SJSA1 (cell line): ENCODE measurements around the gene LILRB5. TPM values are rescaled to one million over a fixed set of nuclear protein-coding genes. Genes with fewer than 3 reads are reported as not detected.
"Not testable (repeated sequence)": the region's sequence is repeated elsewhere in the genome, so short reads cannot be mapped to it uniquely, and the experiment has no call there.

Experiments used
- DNase-seq, 2 experiments: peaks; one replicate each; pipeline ENCODE4 v3.0.0-alpha.2; 2015 to 2020; ENCODE audit warnings: low spot score in 2 of 2, low read depth in 1 of 2
- H3K27ac ChIP-seq: fragments of 250-450 bp; sonication (Bioruptor Pico); 2 replicates; pipeline ENCODE4 v1.5.1; 2020; ENCODE audit warnings: mild to moderate bottlenecking, moderate library complexity
- H3K27me3 ChIP-seq: fragments of 250-450 bp; sonication (Bioruptor Pico); replicated peaks from 2 replicates; pipeline ENCODE4 v1.5.1; 2020; ENCODE audit warnings: mild to moderate bottlenecking, moderate library complexity
- H3K36me3 ChIP-seq: fragments of 250-450 bp; sonication (Bioruptor Pico); 2 replicates; pipeline ENCODE4 v1.5.1; 2020; ENCODE audit warnings: mild to moderate bottlenecking
- H3K4me1 ChIP-seq: fragments of 250-450 bp; sonication (Bioruptor Pico); replicated peaks from 2 replicates; pipeline ENCODE4 v1.6.1; 2021; ENCODE audit warnings: mild to moderate bottlenecking
- H3K4me3 ChIP-seq: fragments of 250-450 bp; sonication (Bioruptor Pico); 2 replicates; pipeline ENCODE4 v1.5.1; 2020; ENCODE audit warnings: mild to moderate bottlenecking
- H3K9me3 ChIP-seq: fragments of 250-450 bp; sonication (Bioruptor Pico); replicated peaks from 2 replicates; pipeline ENCODE4 v1.5.1; 2020; ENCODE audit warnings: mild to moderate bottlenecking
- total RNA-seq: library from RNA; depleted of rRNA; stranded (reverse); fragments of >200 nt; shearing (Covaris generic); gene quantifications from 2 replicates; pipeline ENCODE4 v1.2.3, GENCODE V29; 2014; rRNA removed

LILRB5 gene
- total RNA-seq, result not detected in 2 replicates

- Histone ChIP-seq H3K27ac (no peak within 1 kb of the TSS), H3K36me3 (no peaks in the 10 kb centered on the region), H3K27me3 (peaks cover 64% of the 10 kb centered on the region), H3K4me3 (no peak within 1 kb of the TSS), H3K4me1 (no peaks in the 10 kb centered on the region), H3K9me3 (no peaks in the 10 kb centered on the region)
- no peak for DNase-seq
Observed at GRCh38 chr19:54257116-54257480, at the start of gene LILRB5. Gene LILRB5 (minus strand): TSS chr19:54257273. CDS start chr19:54257193, 80 bp downstream.

GRCh38 chr19:54305141-54305540 is 48.1 kb upstream of the LILRB5 start:
- DNase-seq, result no peak
- Histone ChIP-seq H3K27me3 (peaks cover 14% of the 10 kb centered on the region), H3K36me3 (no peaks in the 10 kb centered on the region), H3K4me1 (no peaks in the 10 kb centered on the region), H3K9me3 (no peaks in the 10 kb centered on the region), H3K27ac (no peak overlapping the region), H3K4me3 (no peak overlapping the region)

- H3K27me3 ChIP-seq, result peaks cover 15% of the 10 kb centered on the region
- no peaks in the 10 kb centered on the region for H3K36me3 ChIP-seq
- no peaks in the 10 kb centered on the region for H3K9me3 ChIP-seq
- no peak overlapping the region for H3K27ac ChIP-seq
- no peak overlapping the region for H3K4me3 ChIP-seq
- H3K4me1 ChIP-seq, result no peaks in the 10 kb centered on the region
- no peak for DNase-seq
Observed at GRCh38 chr19:54302257-54302656, 45.2 kb upstream of the LILRB5 start.

GRCh38 chr19:54299515-54299914 is 42.4 kb upstream of the LILRB5 start:
- H3K27ac ChIP-seq, result no peak overlapping the region
- H3K4me1 ChIP-seq, result no peaks in the 10 kb centered on the region
- no peak for DNase-seq
- H3K36me3 ChIP-seq, result no peaks in the 10 kb centered on the region
- no peak overlapping the region for H3K4me3 ChIP-seq
- H3K27me3 ChIP-seq, result peaks cover 19% of the 10 kb centered on the region
- H3K9me3 ChIP-seq, result no peaks in the 10 kb centered on the region

- H3K4me3 ChIP-seq, result no peak overlapping the region
- peaks cover 19% of the 10 kb centered on the region for H3K27me3 ChIP-seq
- no peaks in the 10 kb centered on the region for H3K4me1 ChIP-seq
- H3K27ac ChIP-seq, result no peak overlapping the region
- H3K36me3 ChIP-seq, result no peaks in the 10 kb centered on the region
- no peaks in the 10 kb centered on the region for H3K9me3 ChIP-seq
- no peak for DNase-seq
Observed at GRCh38 chr19:54299126-54299498, 42.0 kb upstream of the LILRB5 start.

- no peak overlapping the region for H3K4me3 ChIP-seq
- H3K27me3 ChIP-seq, result peaks cover 19% of the 10 kb centered on the region
- H3K36me3 ChIP-seq, result no peaks in the 10 kb centered on the region
- no peaks in the 10 kb centered on the region for H3K4me1 ChIP-seq
- no peak for DNase-seq
- no peak overlapping the region for H3K27ac ChIP-seq
- no peaks in the 10 kb centered on the region for H3K9me3 ChIP-seq
Observed at GRCh38 chr19:54298357-54299125, 41.5 kb upstream of the LILRB5 start.

- H3K36me3 ChIP-seq, result no peaks in the 10 kb centered on the region
- H3K4me3 ChIP-seq, result no peak overlapping the region
- DNase-seq, result no peak
- no peaks in the 10 kb centered on the region for H3K9me3 ChIP-seq
- H3K4me1 ChIP-seq, result no peaks in the 10 kb centered on the region
- no peak overlapping the region for H3K27ac ChIP-seq
- H3K27me3 ChIP-seq, result peaks cover 19% of the 10 kb centered on the region
Observed at GRCh38 chr19:54297759-54298305, 40.8 kb upstream of the LILRB5 start.

- no peaks in the 10 kb centered on the region for H3K4me1 ChIP-seq
- no peak overlapping the region for H3K27ac ChIP-seq
- no peak for DNase-seq
- no peaks in the 10 kb centered on the region for H3K36me3 ChIP-seq
- H3K27me3 ChIP-seq, result peaks cover 4% of the 10 kb centered on the region; the same call in 1 of the 2 replicates
- no peaks in the 10 kb centered on the region for H3K9me3 ChIP-seq
- H3K4me3 ChIP-seq, result no peak overlapping the region
Observed at GRCh38 chr19:54294539-54294938, 37.5 kb upstream of the LILRB5 start.

GRCh38 chr19:54289160-54289559 is 32.1 kb upstream of the LILRB5 start:
- H3K4me1 ChIP-seq, H3K9me3 ChIP-seq, H3K36me3 ChIP-seq, H3K27ac ChIP-seq, H3K4me3 ChIP-seq, H3K27me3 ChIP-seq, DNase-seq: not testable (repeated sequence)

- H3K4me3 ChIP-seq, result no peak overlapping the region
- H3K27ac ChIP-seq, result no peak overlapping the region
- peaks cover 5% of the 10 kb centered on the region for H3K27me3 ChIP-seq
- no peaks in the 10 kb centered on the region for H3K36me3 ChIP-seq
- no peak for DNase-seq
- no peaks in the 10 kb centered on the region for H3K4me1 ChIP-seq
- no peaks in the 10 kb centered on the region for H3K9me3 ChIP-seq
Observed at GRCh38 chr19:54287456-54287855, 30.4 kb upstream of the LILRB5 start.

GRCh38 chr19:54286283-54286682 is 29.2 kb upstream of the LILRB5 start:
- peak in 1 of 2 experiments; percentile 9 for DNase-seq
- not testable (repeated sequence) for H3K4me3 ChIP-seq, H3K27ac ChIP-seq, H3K36me3 ChIP-seq, H3K27me3 ChIP-seq, H3K9me3 ChIP-seq, H3K4me1 ChIP-seq

GRCh38 chr19:54285427-54286056 is 28.5 kb upstream of the LILRB5 start:
- not testable (repeated sequence) for H3K4me1 ChIP-seq, H3K27ac ChIP-seq, H3K36me3 ChIP-seq, H3K9me3 ChIP-seq, H3K4me3 ChIP-seq, H3K27me3 ChIP-seq
- peak in 1 of 2 experiments; percentile 37 for DNase-seq

- Histone ChIP-seq H3K9me3 (no peaks in the 10 kb centered on the region), H3K4me3 (no peak overlapping the region), H3K27ac (no peak overlapping the region), H3K36me3 (no peaks in the 10 kb centered on the region), H3K4me1 (no peaks in the 10 kb centered on the region), H3K27me3 (peaks cover 5% of the 10 kb centered on the region)
- DNase-seq, result peak in 1 of 2 experiments; percentile 24
Observed at GRCh38 chr19:54282686-54283470, 25.8 kb upstream of the LILRB5 start.

GRCh38 chr19:54281729-54282075 is 24.6 kb upstream of the LILRB5 start:
- not testable (repeated sequence) for H3K27ac ChIP-seq, H3K27me3 ChIP-seq, H3K4me3 ChIP-seq, H3K36me3 ChIP-seq, H3K4me1 ChIP-seq, H3K9me3 ChIP-seq
- peak in 1 of 2 experiments; percentile 23 for DNase-seq
